Measurements from ENCODE around the gene MAN2B2.

MAN2B2 gene

DNA sequence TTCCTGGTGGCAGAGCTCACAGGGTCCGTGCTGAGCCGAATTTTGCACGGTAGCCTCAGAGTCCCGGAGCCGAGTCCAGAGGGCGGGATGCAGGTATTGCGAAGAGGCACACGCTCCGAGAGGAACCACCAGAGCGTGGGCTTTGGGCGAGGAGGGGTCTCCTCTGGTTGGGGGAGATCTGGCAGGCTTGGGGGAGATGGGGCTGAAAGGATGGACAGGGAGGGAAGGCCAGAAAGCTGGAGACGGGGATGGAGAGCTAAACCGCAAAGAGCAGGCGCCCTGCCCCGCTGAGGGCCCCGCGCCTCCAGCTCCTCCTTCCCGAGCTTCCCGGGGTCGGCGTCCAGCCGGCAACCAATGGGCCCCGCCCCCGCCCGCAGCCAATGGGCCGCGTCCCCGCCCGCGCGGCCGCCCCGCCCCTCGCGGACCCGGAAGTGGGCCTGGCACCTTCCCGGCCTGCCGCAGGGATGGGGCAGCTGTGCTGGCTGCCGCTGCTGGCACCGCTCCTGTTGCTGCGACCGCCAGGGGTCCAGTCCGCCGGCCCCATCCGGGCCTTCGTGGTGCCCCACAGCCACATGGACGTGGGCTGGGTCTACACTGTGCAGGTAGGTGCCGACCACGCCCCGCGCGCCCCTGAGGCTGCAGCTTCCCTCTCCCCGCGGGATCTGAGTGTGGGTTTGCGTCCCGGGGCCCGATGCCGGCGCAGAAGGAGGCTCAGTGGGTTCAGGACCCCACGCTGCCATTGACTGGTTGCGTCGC, at the start of gene MAN2B2:
Gene MAN2B2, plus strand, starts transcription at position 443 of the 756 bp plus-strand sequence. Its CDS starts 22 bp downstream, at position 465.
- ATAC-seq: peak; percentile 97
- TF ChIP-seq, protein P1, sequence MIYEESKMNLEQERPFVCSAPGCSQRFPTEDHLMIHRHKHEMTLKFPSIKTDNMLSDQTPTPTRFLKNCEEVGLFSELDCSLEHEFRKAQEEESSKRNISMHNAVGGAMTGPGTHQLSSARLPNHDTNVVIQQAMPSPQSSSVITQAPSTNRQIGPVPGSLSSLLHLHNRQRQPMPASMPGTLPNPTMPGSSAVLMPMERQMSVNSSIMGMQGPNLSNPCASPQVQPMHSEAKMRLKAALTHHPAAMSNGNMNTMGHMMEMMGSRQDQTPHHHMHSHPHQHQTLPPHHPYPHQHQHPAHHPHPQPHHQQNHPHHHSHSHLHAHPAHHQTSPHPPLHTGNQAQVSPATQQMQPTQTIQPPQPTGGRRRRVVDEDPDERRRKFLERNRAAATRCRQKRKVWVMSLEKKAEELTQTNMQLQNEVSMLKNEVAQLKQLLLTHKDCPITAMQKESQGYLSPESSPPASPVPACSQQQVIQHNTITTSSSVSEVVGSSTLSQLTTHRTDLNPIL (CRISPR knock-in tag; IDR thresholded peaks at IDR 0.05; ENCODE audit: low read depth): no peak
- TF ChIP-seq ZNF565 (CRISPR knock-in tag; conservative IDR thresholded peaks at IDR 0.05; ENCODE audit: low read depth): no peak
- no peak for TF ChIP-seq OSR1 (CRISPR knock-in tag; IDR thresholded peaks at IDR 0.05)

GRCh38 chr4:6525474-6525873, 49.5 kb upstream of the MAN2B2 start:
- no peak for ATAC-seq
- no peak for TF ChIP-seq POU6F1 (CRISPR knock-in tag; IDR thresholded peaks at IDR 0.05; ENCODE audit: borderline replicate concordance, low read depth)
- TF ChIP-seq TOX (CRISPR knock-in tag; IDR thresholded peaks at IDR 0.05; ENCODE audit: borderline replicate concordance): no peak
- no peak for TF ChIP-seq TSHZ2 (CRISPR knock-in tag; IDR thresholded peaks at IDR 0.05)
- TF ChIP-seq ARNTL (CRISPR knock-in tag; IDR thresholded peaks at IDR 0.05; ENCODE audit: borderline replicate concordance, low read depth): no peak
- TF ChIP-seq OSR1 (CRISPR knock-in tag; IDR thresholded peaks at IDR 0.05): no peak
- no peak for TF ChIP-seq ISL1 (CRISPR knock-in tag; IDR thresholded peaks at IDR 0.05)
- TF ChIP-seq PPARA (CRISPR knock-in tag; IDR thresholded peaks at IDR 0.05; ENCODE audit: borderline replicate concordance): no peak
- no peak for TF ChIP-seq CSRNP3 (CRISPR knock-in tag; IDR thresholded peaks at IDR 0.05)
- no peak for TF ChIP-seq ZC3H10 (CRISPR knock-in tag; IDR thresholded peaks at IDR 0.05)
- no peak for TF ChIP-seq TCF4 (CRISPR knock-in tag; IDR thresholded peaks at IDR 0.05; ENCODE audit: borderline replicate concordance)
- TF ChIP-seq ZFP30 (CRISPR knock-in tag; IDR thresholded peaks at IDR 0.05): no peak
- TF ChIP-seq BACH2 (CRISPR knock-in tag; IDR thresholded peaks at IDR 0.05; ENCODE audit: borderline replicate concordance): no peak
- no peak for TF ChIP-seq ZFP3 (CRISPR knock-in tag; IDR thresholded peaks at IDR 0.05)
- no peak for TF ChIP-seq ZNF70 (CRISPR knock-in tag; IDR thresholded peaks at IDR 0.05)
- TF ChIP-seq GLIS3 (CRISPR knock-in tag; IDR thresholded peaks at IDR 0.05): no peak
- TF ChIP-seq, protein P2, sequence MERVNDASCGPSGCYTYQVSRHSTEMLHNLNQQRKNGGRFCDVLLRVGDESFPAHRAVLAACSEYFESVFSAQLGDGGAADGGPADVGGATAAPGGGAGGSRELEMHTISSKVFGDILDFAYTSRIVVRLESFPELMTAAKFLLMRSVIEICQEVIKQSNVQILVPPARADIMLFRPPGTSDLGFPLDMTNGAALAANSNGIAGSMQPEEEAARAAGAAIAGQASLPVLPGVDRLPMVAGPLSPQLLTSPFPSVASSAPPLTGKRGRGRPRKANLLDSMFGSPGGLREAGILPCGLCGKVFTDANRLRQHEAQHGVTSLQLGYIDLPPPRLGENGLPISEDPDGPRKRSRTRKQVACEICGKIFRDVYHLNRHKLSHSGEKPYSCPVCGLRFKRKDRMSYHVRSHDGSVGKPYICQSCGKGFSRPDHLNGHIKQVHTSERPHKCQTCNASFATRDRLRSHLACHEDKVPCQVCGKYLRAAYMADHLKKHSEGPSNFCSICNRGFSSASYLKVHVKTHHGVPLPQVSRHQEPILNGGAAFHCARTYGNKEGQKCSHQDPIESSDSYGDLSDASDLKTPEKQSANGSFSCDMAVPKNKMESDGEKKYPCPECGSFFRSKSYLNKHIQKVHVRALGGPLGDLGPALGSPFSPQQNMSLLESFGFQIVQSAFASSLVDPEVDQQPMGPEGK (CRISPR knock-in tag; IDR thresholded peaks at IDR 0.05; ENCODE audit: borderline replicate concordance): no peak
- no peak for TF ChIP-seq ZNF8 (CRISPR knock-in tag; IDR thresholded peaks at IDR 0.05)

GRCh38 chr4:6526156-6526555, 48.8 kb upstream of the MAN2B2 start:
- no peak for ATAC-seq
- TF ChIP-seq BACH2 (CRISPR knock-in tag; IDR thresholded peaks at IDR 0.05; ENCODE audit: borderline replicate concordance): no peak
- no peak for TF ChIP-seq ZC3H10 (CRISPR knock-in tag; IDR thresholded peaks at IDR 0.05)
- TF ChIP-seq ESRRG (CRISPR knock-in tag; IDR thresholded peaks at IDR 0.05): no peak
- no peak for TF ChIP-seq ZFP30 (CRISPR knock-in tag; IDR thresholded peaks at IDR 0.05)
- no peak for TF ChIP-seq ARNTL (CRISPR knock-in tag; IDR thresholded peaks at IDR 0.05; ENCODE audit: borderline replicate concordance, low read depth)
- no peak for TF ChIP-seq CSDC2 (CRISPR knock-in tag; IDR thresholded peaks at IDR 0.05)
- TF ChIP-seq CSRNP3 (CRISPR knock-in tag; IDR thresholded peaks at IDR 0.05): no peak
- TF ChIP-seq SNAI2 (CRISPR knock-in tag; IDR thresholded peaks at IDR 0.05): no peak
- no peak for TF ChIP-seq PPARA (CRISPR knock-in tag; IDR thresholded peaks at IDR 0.05; ENCODE audit: borderline replicate concordance)
- TF ChIP-seq TOX (CRISPR knock-in tag; IDR thresholded peaks at IDR 0.05; ENCODE audit: borderline replicate concordance): no peak
- TF ChIP-seq RARB (CRISPR knock-in tag; IDR thresholded peaks at IDR 0.05): no peak
- TF ChIP-seq ZNF8 (CRISPR knock-in tag; IDR thresholded peaks at IDR 0.05): no peak
- no peak for TF ChIP-seq ZNF565 (CRISPR knock-in tag; conservative IDR thresholded peaks at IDR 0.05; ENCODE audit: low read depth)
- no peak for TF ChIP-seq GLIS3 (CRISPR knock-in tag; IDR thresholded peaks at IDR 0.05)

Measured in SK-N-SH treated with all-trans-retinoic acid at 6 μM for 48 hours (cell line).